ENCODE measurements around the gene CNST.
"Not testable (repeated sequence)": the region's sequence is repeated elsewhere in the genome, so short reads cannot be mapped to it uniquely, and the experiment has no call there.

The CNST gene

GRCh38 chr1:246694213-246694895 lies 128.1 kb downstream of the CNST start:
- 73% methylated on average over 7 of the region's 10 CpGs for WGBS (ENCODE audit: insufficient coverage)
- CTCF ChIA-PET; H3K36me3 ChIP-seq (ENCODE audit: control insufficient read depth in 4 of 4, insufficient read depth in 4 of 4, low read length in 3 of 4); H3K4me3 ChIP-seq (ENCODE audit: control insufficient read depth in 1 of 7, extremely low read depth in 1 of 7, insufficient read depth in 4 of 7, low read depth in 2 of 7, low read length in 6 of 7); H3K27ac ChIP-seq (ENCODE audit: insufficient read depth in 1 of 2, low read depth in 1 of 2, low read length in 2 of 2, poor library complexity in 1 of 2, severe bottlenecking in 2 of 2); POLR2A ChIA-PET; H3K27me3 ChIP-seq (replicated peaks in 2 of 5; ENCODE audit: control insufficient read depth in 4 of 5, insufficient read depth in 5 of 5, low read length in 4 of 5): not testable (repeated sequence)
- Histone ChIP-seq H3K9me3 (ENCODE audit: control extremely low read depth in 1 of 5, control insufficient read depth in 4 of 5, insufficient read depth in 2 of 5, low read depth in 1 of 5, low read length in 4 of 5) (peaks cover 0 to 21% (median 2%) of the 10 kb centered on the region in 5 experiments), H3K4me1 (ENCODE audit: control extremely low read depth in 1 of 4, control insufficient read depth in 4 of 4, insufficient read depth in 4 of 4, low read length in 3 of 4) (peaks cover 0 to 12% (median 7%) of the 10 kb centered on the region in 4 experiments)
- DNase-seq, result peak in 2 of 3 donors; percentile 25 to 65

- DNase-seq, result no peak
- H3K27ac ChIP-seq (ENCODE audit: insufficient read depth in 1 of 2, low read depth in 1 of 2, low read length in 2 of 2, poor library complexity in 1 of 2, severe bottlenecking in 2 of 2), result no peak overlapping the region
- no CpG with 5 or more reads among the region's 3 CpGs for WGBS (ENCODE audit: insufficient coverage)
- no peak overlapping the region for H3K4me3 ChIP-seq (ENCODE audit: control insufficient read depth in 1 of 7, extremely low read depth in 1 of 7, insufficient read depth in 4 of 7, low read depth in 2 of 7, low read length in 6 of 7)
- peaks cover 0 to 8% (median 4%) of the 10 kb centered on the region in 4 experiments for H3K4me1 ChIP-seq (ENCODE audit: control extremely low read depth in 1 of 4, control insufficient read depth in 4 of 4, insufficient read depth in 4 of 4, low read length in 3 of 4)
- no peaks in the 10 kb centered on the region for H3K36me3 ChIP-seq (ENCODE audit: control insufficient read depth in 4 of 4, insufficient read depth in 4 of 4, low read length in 3 of 4)
- POLR2A ChIA-PET, result no interaction called here
- H3K27me3 ChIP-seq (replicated peaks in 2 of 5; ENCODE audit: control insufficient read depth in 4 of 5, insufficient read depth in 5 of 5, low read length in 4 of 5), result no peaks in the 10 kb centered on the region
- peaks cover 0 to 21% (median 2%) of the 10 kb centered on the region in 5 experiments for H3K9me3 ChIP-seq (ENCODE audit: control extremely low read depth in 1 of 5, control insufficient read depth in 4 of 5, insufficient read depth in 2 of 5, low read depth in 1 of 5, low read length in 4 of 5)
- CTCF ChIA-PET, result interaction anchor here (1.5 kb wide), 1 partner anchor 12 kb away, joined by 3 read pairs; no protein-coding TSS in a partner anchor
Observed at GRCh38 chr1:246695136-246695535, 128.9 kb downstream of the CNST start.

- POLR2A ChIA-PET, result no interaction called here
- CTCF ChIA-PET, result interaction anchor here (0.7 to 1.5 kb wide), 3 partner anchors 12 to 60 kb away, joined by 3 to 5 read pairs (median 3); no protein-coding TSS in a partner anchor
- Histone ChIP-seq H3K27ac (ENCODE audit: insufficient read depth in 1 of 2, low read depth in 1 of 2, low read length in 2 of 2, poor library complexity in 1 of 2, severe bottlenecking in 2 of 2) (no peak overlapping the region), H3K4me1 (ENCODE audit: control extremely low read depth in 1 of 4, control insufficient read depth in 4 of 4, insufficient read depth in 4 of 4, low read length in 3 of 4) (peaks cover 0 to 8% (median 4%) of the 10 kb centered on the region in 4 experiments), H3K27me3 (replicated peaks in 2 of 5; ENCODE audit: control insufficient read depth in 4 of 5, insufficient read depth in 5 of 5, low read length in 4 of 5) (no peaks in the 10 kb centered on the region), H3K4me3 (ENCODE audit: control insufficient read depth in 1 of 7, extremely low read depth in 1 of 7, insufficient read depth in 4 of 7, low read depth in 2 of 7, low read length in 6 of 7) (no peak overlapping the region), H3K36me3 (ENCODE audit: control insufficient read depth in 4 of 4, insufficient read depth in 4 of 4, low read length in 3 of 4) (no peaks in the 10 kb centered on the region), H3K9me3 (ENCODE audit: control extremely low read depth in 1 of 5, control insufficient read depth in 4 of 5, insufficient read depth in 2 of 5, low read depth in 1 of 5, low read length in 4 of 5) (peaks cover 0 to 21% (median 2%) of the 10 kb centered on the region in 5 experiments)
- no peak for DNase-seq
- 93% methylated on average over 5 of the region's 5 CpGs for WGBS (ENCODE audit: insufficient coverage)
Observed at GRCh38 chr1:246695666-246696065, 129.4 kb downstream of the CNST start.

- H3K27ac ChIP-seq (ENCODE audit: insufficient read depth in 1 of 2, low read depth in 1 of 2, low read length in 2 of 2, poor library complexity in 1 of 2, severe bottlenecking in 2 of 2), result peak overlapping the region; percentile 41 to 81
- H3K9me3 ChIP-seq (ENCODE audit: control extremely low read depth in 1 of 5, control insufficient read depth in 4 of 5, insufficient read depth in 2 of 5, low read depth in 1 of 5, low read length in 4 of 5), result peaks cover 0 to 16% (median 2%) of the 10 kb centered on the region in 5 experiments
- peak overlapping the region in 4 of 7 experiments; percentile 40 to 69 (median 54) for H3K4me3 ChIP-seq (ENCODE audit: control insufficient read depth in 1 of 7, extremely low read depth in 1 of 7, insufficient read depth in 4 of 7, low read depth in 2 of 7, low read length in 6 of 7)
- ChIA-PET POLR2A (no interaction called here), CTCF (interaction anchor here (0.9 kb wide), 1 partner anchor 23 kb away, joined by 3 read pairs; no protein-coding TSS in a partner anchor)
- 100% methylated on average over 1 of the region's 8 CpGs for WGBS (ENCODE audit: insufficient coverage)
- no peaks in the 10 kb centered on the region for H3K36me3 ChIP-seq (ENCODE audit: control insufficient read depth in 4 of 4, insufficient read depth in 4 of 4, low read length in 3 of 4)
- H3K4me1 ChIP-seq (ENCODE audit: control extremely low read depth in 1 of 4, control insufficient read depth in 4 of 4, insufficient read depth in 4 of 4, low read length in 3 of 4), result peaks cover 0 to 17% (median 8%) of the 10 kb centered on the region in 4 experiments
- no peak for DNase-seq
- no peaks in the 10 kb centered on the region for H3K27me3 ChIP-seq (replicated peaks in 2 of 5; ENCODE audit: control insufficient read depth in 4 of 5, insufficient read depth in 5 of 5, low read length in 4 of 5)
Observed at GRCh38 chr1:246698466-246699094, 132.3 kb downstream of the CNST start.

GRCh38 chr1:246699095-246699735 lies 133.0 kb downstream of the CNST start:
- CTCF ChIA-PET, result interaction anchor here (0.7 to 3.0 kb wide), 3 partner anchors 9 to 1240 kb away, joined by 3 to 8 read pairs (median 3); no protein-coding TSS in a partner anchor
- H3K4me1 ChIP-seq (ENCODE audit: control extremely low read depth in 1 of 4, control insufficient read depth in 4 of 4, insufficient read depth in 4 of 4, low read length in 3 of 4), result peaks cover 0 to 22% (median 14%) of the 10 kb centered on the region in 4 experiments
- POLR2A ChIA-PET, result no interaction called here
- under 1% methylated on average over 16 of the region's 18 CpGs for WGBS (ENCODE audit: insufficient coverage)
- H3K9me3 ChIP-seq (ENCODE audit: control extremely low read depth in 1 of 5, control insufficient read depth in 4 of 5, insufficient read depth in 2 of 5, low read depth in 1 of 5, low read length in 4 of 5), result peaks cover 0 to 11% (median 2%) of the 10 kb centered on the region in 5 experiments
- no peaks in the 10 kb centered on the region for H3K36me3 ChIP-seq (ENCODE audit: control insufficient read depth in 4 of 4, insufficient read depth in 4 of 4, low read length in 3 of 4)
- peak; percentile 93 to 96 (median 94) for DNase-seq
- H3K27me3 ChIP-seq (replicated peaks in 2 of 5; ENCODE audit: control insufficient read depth in 4 of 5, insufficient read depth in 5 of 5, low read length in 4 of 5), result no peaks in the 10 kb centered on the region
- peak overlapping the region; percentile 41 to 81 for H3K27ac ChIP-seq (ENCODE audit: insufficient read depth in 1 of 2, low read depth in 1 of 2, low read length in 2 of 2, poor library complexity in 1 of 2, severe bottlenecking in 2 of 2)
- peak overlapping the region in 6 of 7 experiments; percentile 10 to 69 (median 40) for H3K4me3 ChIP-seq (ENCODE audit: control insufficient read depth in 1 of 7, extremely low read depth in 1 of 7, insufficient read depth in 4 of 7, low read depth in 2 of 7, low read length in 6 of 7)

- no peaks in the 10 kb centered on the region for H3K36me3 ChIP-seq (ENCODE audit: control insufficient read depth in 4 of 4, insufficient read depth in 4 of 4, low read length in 3 of 4)
- DNase-seq, result peak; percentile 61 to 79 (median 78)
- H3K27me3 ChIP-seq (replicated peaks in 2 of 5; ENCODE audit: control insufficient read depth in 4 of 5, insufficient read depth in 5 of 5, low read length in 4 of 5), result no peaks in the 10 kb centered on the region
- H3K4me3 ChIP-seq (ENCODE audit: control insufficient read depth in 1 of 7, extremely low read depth in 1 of 7, insufficient read depth in 4 of 7, low read depth in 2 of 7, low read length in 6 of 7), result peak overlapping the region in 1 of 7 experiments; percentile 22
- POLR2A ChIA-PET, result no interaction called here
- H3K27ac ChIP-seq (ENCODE audit: insufficient read depth in 1 of 2, low read depth in 1 of 2, low read length in 2 of 2, poor library complexity in 1 of 2, severe bottlenecking in 2 of 2), result no peak overlapping the region
- H3K4me1 ChIP-seq (ENCODE audit: control extremely low read depth in 1 of 4, control insufficient read depth in 4 of 4, insufficient read depth in 4 of 4, low read length in 3 of 4), result peaks cover 3 to 37% (median 28%) of the 10 kb centered on the region in 4 experiments
- no peaks in the 10 kb centered on the region for H3K9me3 ChIP-seq (ENCODE audit: control extremely low read depth in 1 of 5, control insufficient read depth in 4 of 5, insufficient read depth in 2 of 5, low read depth in 1 of 5, low read length in 4 of 5)
- WGBS (ENCODE audit: insufficient coverage), result 4% methylated on average over 8 of the region's 8 CpGs
- CTCF ChIA-PET, result interaction anchor here (1.3 to 1.6 kb wide), 2 partner anchors 14 to 20 kb away, joined by 3 read pairs; no protein-coding TSS in a partner anchor
Observed at GRCh38 chr1:246703581-246703980, 137.3 kb downstream of the CNST start.
